HCT116 (cell line): ENCODE results near the gene TRPV5. TPM values are rescaled to one million over a fixed set of nuclear protein-coding genes. Genes with fewer than 3 reads are reported as not detected.
A peak's percentile ranks its signal among the peaks of the same experiment; 100 is the strongest.

Source experiments
- ATAC-seq: fragments of 200-7000 bp; cut with Tn5 transposase; 2 replicates; pipeline ENCODE4 v1.9.1; 2020; ENCODE audit warnings: mild to moderate bottlenecking, moderate library complexity
- BruUV-seq: library from RNA; stranded (reverse); fragments of 400-500 nt; replicated peaks from 2 replicates; lab custom pipeline; 2021; lab: Mats Ljungman, UMichigan
- CTCF ChIA-PET: fragments of 300-600 bp; sonication (Branson Sonifier 250); formaldehyde crosslinking; loops from one replicate; lab custom pipeline; 2021; ENCODE audit warnings: antibody characterized with exemption; lab: Charles Lee
- POLR2A ChIA-PET: fragments of 300-600, 350-600 bp; sonication (Branson Sonifier 250); formaldehyde crosslinking; loops from one replicate; lab custom pipeline; 2021; ENCODE audit warnings: antibody characterized with exemption; lab: Charles Lee
- RAD21 ChIA-PET, 2 experiments: fragments of 300-600 bp; sonication (Branson Sonifier 250); formaldehyde crosslinking; loops; one replicate each; lab custom pipeline; 2023; ENCODE audit warnings: low total read pairs in 2 of 2; ENCODE audit not compliant: uncharacterized antibody in 2 of 2, unreplicated experiment in 2 of 2, low non-redundant PET in 1 of 2; lab: Charles Lee
- DNase-seq: peaks from one replicate; pipeline ENCODE4 v3.0.0-alpha.2; 2010; ENCODE audit warnings: low read depth, low spot score
- H2AFZ ChIP-seq: fragments of 200-600 bp; shearing (Covaris generic), sonication (generic); 2 replicates; pipeline ENCODE4 v1.6.1; 2017; ENCODE audit warnings: low read depth, mixed run types, mixed read lengths, antibody characterized with exemption, low read length; ENCODE audit not compliant: poor library complexity, severe bottlenecking
- H3K27ac ChIP-seq: 2 replicates; pipeline ENCODE4 v1.5.1; 2012; ENCODE audit warnings: low read depth, low read length
- H3K27me3 ChIP-seq: fragments of 200-600 bp; sonication (generic); 2 replicates; pipeline ENCODE4 v1.6.1; 2016; ENCODE audit warnings: mixed run types, low read length, mixed read lengths; ENCODE audit not compliant: insufficient read depth
- H3K36me3 ChIP-seq, 2 experiments: fragments of 200-500 bp in 1 of 2; fragments of 200-600 bp in 1 of 2; sonication (Bioruptor generic) in 1 of 2; sonication (generic) in 1 of 2; 2 replicates each; pipeline versions ENCODE4 v1.5.1 to v1.6.1; 2014 to 2016; ENCODE audit warnings: low read length in 2 of 2, inconsistent platforms in 1 of 2, mixed read lengths in 1 of 2, mixed run types in 1 of 2; ENCODE audit not compliant: insufficient read depth in 2 of 2, control insufficient read depth in 1 of 2
- H3K4me1 ChIP-seq, 2 experiments: fragments of 200-600 bp in 1 of 2; sonication (generic) in 1 of 2; 2 replicates each; pipeline versions ENCODE4 v1.5.1 to v1.6.1; 2012 to 2017; ENCODE audit warnings: low read length in 2 of 2, inconsistent platforms in 1 of 2, mild to moderate bottlenecking in 1 of 2, mixed read lengths in 1 of 2, mixed run types in 1 of 2, moderate library complexity in 1 of 2; ENCODE audit not compliant: insufficient read depth in 2 of 2, control insufficient read depth in 1 of 2
- H3K4me2 ChIP-seq: fragments of 200-600 bp; sonication (generic); 2 replicates; pipeline ENCODE4 v1.6.1; 2017; ENCODE audit warnings: mixed run types, low read length, mixed read lengths
- H3K4me3 ChIP-seq, 2 experiments: fragments of 200-600 bp in 1 of 2; sonication (generic) in 1 of 2; replicated peaks in 1 of 2; 2 replicates each; pipeline ENCODE4 v1.5.1; 2011 to 2016; ENCODE audit warnings: low read length in 2 of 2, control low read depth in 1 of 2, low read depth in 1 of 2, mild to moderate bottlenecking in 1 of 2, mixed read lengths in 1 of 2, mixed run types in 1 of 2
- H3K79me2 ChIP-seq: fragments of 200-600 bp; sonication (generic); 2 replicates; pipeline ENCODE4 v1.6.1; 2017; ENCODE audit warnings: mild to moderate bottlenecking, mixed run types, low read length, moderate library complexity, mixed read lengths; ENCODE audit not compliant: insufficient read depth
- H3K9ac ChIP-seq: fragments of 200-600 bp; sonication (generic); 2 replicates; pipeline ENCODE4 v1.6.1; 2016; ENCODE audit warnings: low read length, mixed read lengths
- H3K9me2 ChIP-seq: fragments of 200-600 bp; sonication (generic), shearing (Covaris generic); 2 replicates; pipeline ENCODE4 v1.6.1; 2017; ENCODE audit warnings: mixed run types, mild to moderate bottlenecking, moderate library complexity; ENCODE audit not compliant: insufficient read depth
- H3K9me3 ChIP-seq, 2 experiments: fragments of 200-500 bp in 1 of 2; fragments of 200-600 bp in 1 of 2; sonication (Bioruptor generic) in 1 of 2; sonication (generic) in 1 of 2; 2 replicates each; pipeline ENCODE4 v1.6.1; 2014 to 2017; ENCODE audit warnings: low read length in 2 of 2, mixed read lengths in 2 of 2, inconsistent platforms in 1 of 2, low read depth in 1 of 2, mild to moderate bottlenecking in 1 of 2, mixed run types in 1 of 2, moderate library complexity in 1 of 2; ENCODE audit not compliant: control insufficient read depth in 1 of 2, insufficient read depth in 1 of 2
- H4K20me1 ChIP-seq: fragments of 200-600 bp; sonication (generic), shearing (Covaris generic); 2 replicates; pipeline ENCODE4 v1.6.1; 2017; ENCODE audit warnings: mixed run types, mild to moderate bottlenecking, moderate library complexity; ENCODE audit not compliant: insufficient read depth
- ATF3 ChIP-seq: IDR thresholded peaks from 2 replicates; pipeline ENCODE4 v1.6.1; 2012
- EGR1 ChIP-seq: IDR thresholded peaks from 2 replicates; pipeline ENCODE4 v1.6.1; 2012; ENCODE audit warnings: low read depth
- EZH2 ChIP-seq: fragments of 200-600 bp; sonication (generic); IDR thresholded peaks from 2 replicates; pipeline ENCODE4 v1.6.1; 2017; ENCODE audit warnings: antibody characterized with exemption, mixed run types
- EZH2phosphoT487 ChIP-seq: fragments of 200-600 bp; IDR thresholded peaks from 2 replicates; pipeline ENCODE4 v1.6.1; 2018; ENCODE audit warnings: antibody characterized with exemption, borderline replicate concordance
- FOSL1 ChIP-seq: IDR thresholded peaks from 2 replicates; pipeline ENCODE4 v1.6.1; 2012; ENCODE audit warnings: low read depth
- POLR2A ChIP-seq: IDR thresholded peaks from 2 replicates; pipeline ENCODE4 v1.7.0; 2011; ENCODE audit warnings: borderline replicate concordance; ENCODE audit not compliant: insufficient read depth, insufficient read length; ENCODE audit errors: extremely low read depth
- POLR2AphosphoS5 ChIP-seq: IDR thresholded peaks from 2 replicates; pipeline ENCODE4 v1.6.1; 2011; ENCODE audit warnings: mild to moderate bottlenecking, low read depth, low read length, moderate library complexity
- RAD21 ChIP-seq: IDR thresholded peaks from 2 replicates; pipeline ENCODE4 v1.6.1; 2012; ENCODE audit warnings: low read depth, mild to moderate bottlenecking
- SIN3A ChIP-seq: IDR thresholded peaks from 2 replicates; pipeline ENCODE4 v1.6.1; 2012; ENCODE audit warnings: low read depth
- SRF ChIP-seq: IDR thresholded peaks from 2 replicates; pipeline ENCODE4 v1.6.1; 2012; ENCODE audit warnings: low read depth
- TCF7L2 ChIP-seq: IDR thresholded peaks from 2 replicates; pipeline ENCODE4 v1.7.0; 2011; ENCODE audit warnings: borderline replicate concordance, inconsistent platforms; ENCODE audit not compliant: insufficient read depth, insufficient read length; ENCODE audit errors: extremely low read depth
- YY1 ChIP-seq: IDR thresholded peaks from 2 replicates; pipeline ENCODE4 v1.6.1; 2011; ENCODE audit warnings: low read length, low read depth, moderate library complexity, mild to moderate bottlenecking; ENCODE audit not compliant: insufficient replicate concordance; ENCODE audit errors: extremely low read depth
- ZBTB33 ChIP-seq: IDR thresholded peaks from 2 replicates; pipeline ENCODE4 v1.6.1; 2011; ENCODE audit warnings: mild to moderate bottlenecking, low read length, moderate library complexity; ENCODE audit not compliant: insufficient replicate concordance; ENCODE audit errors: extremely low read depth
- ZFX ChIP-seq: fragments of 450-650 bp; IDR thresholded peaks from 2 replicates; pipeline ENCODE4 v1.6.1; 2017
- intact Hi-C: fragments of 100-400 bp; cut with micrococcal nuclease; formaldehyde crosslinking; loops from 2 replicates; pipeline ENCODE4 v1.10.0; 2022
- total RNA-seq: library from RNA; stranded (reverse); gene quantifications from one replicate; pipeline ENCODE4 v1.2.1, GENCODE V29; 2021; ENCODE audit not compliant: unreplicated experiment
- TF ChIP-seq, protein P1 (sequence below), 3 experiments: fragments of 200-600 bp in 1 of 3; sonication (generic) in 1 of 3; IDR thresholded peaks in 2 of 3; conservative IDR thresholded peaks in 1 of 3; 2 replicates each; pipeline ENCODE4 v1.5.1; 2012 to 2017; ENCODE audit warnings: low read depth in 2 of 3, low read length in 2 of 3, antibody characterized with exemption in 1 of 3, borderline replicate concordance in 1 of 3, control low read depth in 1 of 3, mild to moderate bottlenecking in 1 of 3, mixed read lengths in 1 of 3, mixed run types in 1 of 3, moderate library complexity in 1 of 3; ENCODE audit not compliant: insufficient read depth in 1 of 3

Gene TRPV5
- total RNA-seq, 1 experiment from 2014 or later = not detected

- peak; percentile 28 for DNase-seq
- POLR2A ChIA-PET = no interaction called here
- Histone ChIP-seq H3K27me3 (no peaks in the 10 kb centered on the region), H3K79me2 (no peaks in the 10 kb centered on the region), H3K4me2 (no peak overlapping the region), H2AFZ (no peak overlapping the region), H3K9me2 (no peaks in the 10 kb centered on the region), H3K27ac (no peak overlapping the region), H3K9ac (no peak overlapping the region), H3K4me3 (no peak overlapping the region), H3K36me3 (no peaks in the 10 kb centered on the region), H3K4me1 (no peaks in the 10 kb centered on the region), H4K20me1 (no peaks in the 10 kb centered on the region), H3K9me3 (no peaks in the 10 kb centered on the region)
- RAD21 ChIA-PET = interaction anchor here (0.7 to 1.2 kb wide), 4 partner anchors 88 to 342 kb away, joined by 3 to 5 read pairs (median 4); no protein-coding TSS in a partner anchor
- CTCF ChIA-PET = interaction anchor here (0.7 to 2.9 kb wide), 23 partner anchors 8 to 376 kb away, joined by 3 to 39 read pairs (median 4); partner anchors contain the start of genes EPHB6 and TRPV6
- ATAC-seq = peak; percentile 94
- TF ChIP-seq EZH2phosphoT487 (no peak), SIN3A (no peak), RAD21 (peak; percentile 40; the same call in 1 of the 2 replicates), POLR2A (no peak), YY1 (peak; percentile 23), SRF (no peak), POLR2AphosphoS5 (no peak), ATF3 (no peak), EGR1 (no peak), TCF7L2 (no peak), EZH2 (no peak), ZFX (no peak), ZBTB33 (no peak), FOSL1 (no peak)
- TF ChIP-seq, protein P1, sequence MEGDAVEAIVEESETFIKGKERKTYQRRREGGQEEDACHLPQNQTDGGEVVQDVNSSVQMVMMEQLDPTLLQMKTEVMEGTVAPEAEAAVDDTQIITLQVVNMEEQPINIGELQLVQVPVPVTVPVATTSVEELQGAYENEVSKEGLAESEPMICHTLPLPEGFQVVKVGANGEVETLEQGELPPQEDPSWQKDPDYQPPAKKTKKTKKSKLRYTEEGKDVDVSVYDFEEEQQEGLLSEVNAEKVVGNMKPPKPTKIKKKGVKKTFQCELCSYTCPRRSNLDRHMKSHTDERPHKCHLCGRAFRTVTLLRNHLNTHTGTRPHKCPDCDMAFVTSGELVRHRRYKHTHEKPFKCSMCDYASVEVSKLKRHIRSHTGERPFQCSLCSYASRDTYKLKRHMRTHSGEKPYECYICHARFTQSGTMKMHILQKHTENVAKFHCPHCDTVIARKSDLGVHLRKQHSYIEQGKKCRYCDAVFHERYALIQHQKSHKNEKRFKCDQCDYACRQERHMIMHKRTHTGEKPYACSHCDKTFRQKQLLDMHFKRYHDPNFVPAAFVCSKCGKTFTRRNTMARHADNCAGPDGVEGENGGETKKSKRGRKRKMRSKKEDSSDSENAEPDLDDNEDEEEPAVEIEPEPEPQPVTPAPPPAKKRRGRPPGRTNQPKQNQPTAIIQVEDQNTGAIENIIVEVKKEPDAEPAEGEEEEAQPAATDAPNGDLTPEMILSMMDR (IDR thresholded peaks at IDR 0.05 in 2 of 3, conservative IDR thresholded peaks at IDR 0.05 in 1 of 3; ENCODE audit: borderline replicate concordance in 1 of 3, insufficient read depth in 1 of 3, low read depth in 2 of 3, low read length in 2 of 3) = peak; percentile 76 to 93 (median 90)
- intact Hi-C loops = loop anchor here (2.0 kb wide), 1 partner anchor 129 kb away; no protein-coding TSS in a partner anchor
- no TSS peak for BruUV-seq
Observed at GRCh38 chr7:142873281-142873784, 60.2 kb downstream of the TRPV5 start.
